Choroid plexus epithelial cell (primary cell): ENCODE data around the gene PTCH1.

ENCODE experiments used
- DNase-seq: peaks from one replicate; pipeline ENCODE4 v3.0.0-alpha.2; 2010; ENCODE audit warnings: low read depth
- H3K4me3 ChIP-seq: 2 replicates; pipeline ENCODE4 v1.5.1; 2011; ENCODE audit warnings: low read depth, mild to moderate bottlenecking, control low read depth, low read length, moderate library complexity
- TF ChIP-seq, protein P1 (sequence below): conservative IDR thresholded peaks from 2 replicates; pipeline ENCODE4 v1.5.1; 2011; ENCODE audit warnings: low read depth, mild to moderate bottlenecking, control low read depth, inconsistent platforms, low read length, moderate library complexity

The PTCH1 gene

DNA sequence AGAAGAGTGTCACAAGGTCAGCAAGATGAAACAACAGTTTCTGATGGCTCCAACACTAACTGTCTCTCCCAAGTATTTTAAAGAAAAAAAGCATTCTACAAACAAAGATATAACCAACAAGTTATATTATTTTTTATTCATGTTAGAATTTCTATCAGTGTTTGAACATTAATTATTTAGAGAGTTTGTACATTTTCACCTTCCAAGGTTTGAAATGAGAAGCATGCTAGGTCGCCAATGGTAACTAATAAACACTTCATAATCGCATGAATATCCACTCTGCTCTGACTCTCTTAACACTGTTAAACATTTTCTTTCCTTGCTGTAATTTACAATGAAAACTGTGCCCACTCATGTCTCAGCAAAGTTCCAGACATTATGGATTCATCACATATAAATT lies 73.5 kb downstream of the PTCH1 start:
- DNase-seq = no peak
- TF ChIP-seq, protein P1, sequence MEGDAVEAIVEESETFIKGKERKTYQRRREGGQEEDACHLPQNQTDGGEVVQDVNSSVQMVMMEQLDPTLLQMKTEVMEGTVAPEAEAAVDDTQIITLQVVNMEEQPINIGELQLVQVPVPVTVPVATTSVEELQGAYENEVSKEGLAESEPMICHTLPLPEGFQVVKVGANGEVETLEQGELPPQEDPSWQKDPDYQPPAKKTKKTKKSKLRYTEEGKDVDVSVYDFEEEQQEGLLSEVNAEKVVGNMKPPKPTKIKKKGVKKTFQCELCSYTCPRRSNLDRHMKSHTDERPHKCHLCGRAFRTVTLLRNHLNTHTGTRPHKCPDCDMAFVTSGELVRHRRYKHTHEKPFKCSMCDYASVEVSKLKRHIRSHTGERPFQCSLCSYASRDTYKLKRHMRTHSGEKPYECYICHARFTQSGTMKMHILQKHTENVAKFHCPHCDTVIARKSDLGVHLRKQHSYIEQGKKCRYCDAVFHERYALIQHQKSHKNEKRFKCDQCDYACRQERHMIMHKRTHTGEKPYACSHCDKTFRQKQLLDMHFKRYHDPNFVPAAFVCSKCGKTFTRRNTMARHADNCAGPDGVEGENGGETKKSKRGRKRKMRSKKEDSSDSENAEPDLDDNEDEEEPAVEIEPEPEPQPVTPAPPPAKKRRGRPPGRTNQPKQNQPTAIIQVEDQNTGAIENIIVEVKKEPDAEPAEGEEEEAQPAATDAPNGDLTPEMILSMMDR = no peak
- no peak overlapping the region for H3K4me3 ChIP-seq

DNA sequence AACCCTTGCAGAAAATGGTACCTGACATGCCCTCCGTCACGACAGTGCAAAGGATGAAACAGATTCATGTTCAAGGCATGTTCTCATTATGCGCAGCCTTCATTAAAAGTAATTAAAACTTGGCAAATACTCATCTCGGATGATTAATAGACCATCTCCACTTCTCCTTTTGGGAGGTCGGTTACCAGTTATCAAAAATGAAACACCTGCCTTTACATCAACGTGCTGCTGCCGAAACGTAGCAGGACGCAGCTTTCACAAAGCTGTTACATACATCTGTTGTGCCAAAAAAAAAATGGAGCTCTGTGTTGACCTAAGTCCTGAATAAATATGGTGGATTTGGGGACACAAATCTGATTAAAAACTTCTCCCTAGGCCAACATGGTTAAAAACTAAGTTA lies 75.7 kb downstream of the PTCH1 start:
- no peak for DNase-seq
- TF ChIP-seq, protein P1 = no peak
- no peak overlapping the region for H3K4me3 ChIP-seq

DNA sequence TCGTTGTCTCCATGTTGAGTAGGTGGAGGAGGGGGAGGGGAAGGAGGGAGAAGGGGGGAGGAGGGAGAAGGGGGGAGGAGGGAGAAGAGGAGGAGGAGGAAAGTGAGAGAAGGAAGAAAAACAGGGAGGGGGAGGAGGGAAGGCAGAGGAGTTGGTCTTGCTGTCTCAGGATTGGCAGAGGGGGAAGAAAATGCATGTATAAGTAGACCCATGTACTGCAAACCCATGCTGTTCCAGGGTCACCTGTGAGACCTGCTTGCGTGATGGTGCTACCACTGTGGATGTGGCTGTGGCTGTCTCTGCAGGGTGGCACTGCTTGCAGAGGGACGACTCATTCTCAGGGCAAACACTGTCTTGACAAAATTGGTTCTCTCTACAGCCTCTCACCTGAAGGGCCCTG lies 76.3 kb downstream of the PTCH1 start:
- no peak overlapping the region for H3K4me3 ChIP-seq
- no peak for DNase-seq
- TF ChIP-seq, protein P1 = no peak

DNA sequence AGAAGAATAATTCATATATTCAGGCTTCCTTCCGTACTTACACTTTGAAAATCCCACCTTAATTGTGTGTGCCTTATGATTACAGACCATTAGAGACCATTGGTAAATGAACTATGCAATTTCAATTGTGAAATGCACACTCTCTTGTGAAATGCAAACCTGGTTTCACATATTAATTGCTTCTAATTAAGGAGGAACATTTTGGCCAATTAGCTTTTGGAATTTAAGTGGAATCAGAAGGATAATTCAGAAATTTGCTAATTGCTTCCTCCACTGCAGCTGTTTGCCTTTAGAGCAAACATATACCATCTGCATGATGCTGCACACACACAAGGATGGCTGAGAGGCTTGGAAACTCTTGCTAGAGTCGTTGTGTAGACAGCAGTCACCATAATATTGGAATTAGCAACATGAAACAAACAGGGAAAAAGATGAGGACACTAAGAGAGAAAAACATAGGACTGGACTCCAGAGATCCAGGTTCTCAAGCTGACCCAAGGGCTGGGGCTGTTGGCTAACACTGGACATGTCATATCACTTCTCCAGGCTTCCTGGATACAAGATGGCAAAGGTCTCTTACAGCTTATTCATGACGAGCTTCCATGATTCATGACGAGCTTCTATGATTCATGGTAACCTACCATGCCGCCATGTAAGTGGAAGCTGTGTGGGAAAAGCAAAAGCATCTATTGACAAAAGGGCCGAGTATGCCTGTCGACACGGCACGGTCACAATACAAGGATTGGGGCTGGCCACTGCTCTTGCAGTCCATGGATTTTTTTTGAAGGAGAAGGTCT lies 78.0 kb downstream of the PTCH1 start:
- no peak for DNase-seq
- TF ChIP-seq, protein P1 = no peak
- no peak overlapping the region for H3K4me3 ChIP-seq

DNA sequence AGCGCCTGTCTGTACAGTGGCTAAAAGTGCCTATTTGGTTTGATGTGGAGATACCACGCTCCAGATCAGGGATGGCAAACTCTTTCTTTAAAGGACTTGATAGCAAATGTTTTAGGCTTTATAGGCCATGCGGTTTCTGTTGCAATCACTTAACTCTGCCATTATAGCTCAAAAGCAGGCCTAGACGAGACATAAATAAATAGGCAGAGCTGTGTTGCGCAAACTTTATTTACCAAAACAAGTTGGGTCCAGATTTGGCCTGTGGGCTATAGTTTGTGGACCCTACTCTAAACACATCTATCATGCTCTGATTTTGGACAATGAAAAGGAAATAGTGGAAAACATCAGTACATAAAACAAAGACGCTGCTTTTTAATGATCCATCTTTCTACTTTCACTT lies 79.2 kb downstream of the PTCH1 start:
- TF ChIP-seq, protein P1 = no peak
- no peak for DNase-seq
- H3K4me3 ChIP-seq = no peak overlapping the region

DNA sequence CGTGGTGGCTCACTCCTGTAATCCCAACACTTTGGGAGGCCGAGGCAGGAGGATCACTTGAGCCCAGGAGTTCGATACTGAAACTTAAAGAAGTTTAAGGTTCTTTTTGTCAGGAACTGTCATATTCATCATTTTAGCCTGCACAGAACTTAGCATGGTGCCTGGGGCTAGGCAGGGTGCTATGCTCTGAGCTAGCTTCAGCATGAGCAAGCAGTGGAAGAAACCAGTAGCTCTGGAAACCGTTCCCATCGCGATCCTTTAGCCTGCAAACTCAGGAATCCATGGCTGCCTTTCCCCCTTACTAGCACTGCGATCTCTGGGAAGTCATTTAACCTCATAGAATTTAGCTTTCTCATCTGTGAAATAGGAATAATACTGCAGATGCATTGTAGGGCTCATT lies 80.4 kb downstream of the PTCH1 start:
- DNase-seq = no peak
- TF ChIP-seq, protein P1 = no peak

More for the DNA sequence above, 80.4 kb downstream of the PTCH1 start:
- no peak overlapping the region for H3K4me3 ChIP-seq
